ENCODE results near the gene PROX1.

The PROX1 gene

DNA sequence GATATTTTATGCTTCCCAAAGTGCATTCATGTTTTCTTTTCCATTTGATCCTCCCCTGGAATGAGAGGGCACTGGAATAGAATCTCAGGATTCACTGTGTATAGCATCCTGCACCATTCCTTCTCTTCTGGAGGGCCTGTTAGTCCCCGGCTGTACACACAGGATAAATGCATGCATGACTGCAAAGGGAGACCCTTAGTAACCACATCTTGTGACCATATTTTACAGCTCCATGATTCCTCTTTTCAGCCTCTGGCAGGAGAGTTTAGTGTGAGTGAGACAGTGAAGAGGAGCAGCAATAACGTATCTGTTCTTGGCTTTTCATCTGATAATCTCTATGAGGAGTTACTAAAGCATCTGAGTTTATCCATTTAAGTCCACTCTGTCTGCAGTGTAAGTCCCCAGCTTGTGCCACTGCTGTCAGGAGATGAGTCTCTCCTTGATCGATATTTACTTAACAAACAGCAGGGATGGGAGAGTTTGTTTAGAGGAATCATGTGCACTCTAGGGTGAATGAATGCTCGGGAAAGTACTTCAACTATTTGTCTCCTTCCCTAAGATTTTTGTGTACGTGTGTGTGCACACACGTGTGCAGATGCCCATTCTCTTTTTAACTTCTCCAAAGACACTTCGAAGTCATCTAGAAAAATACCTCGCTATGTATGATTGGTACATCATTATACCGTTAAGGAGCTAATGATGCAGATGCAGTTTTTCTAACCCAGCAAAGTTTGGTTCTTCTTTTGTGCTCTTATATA lies 41.1 kb downstream of the PROX1 start:
- H3K4me3 ChIP-seq (ENCODE audit: low read depth, low read length), result no peak overlapping the region
- TF ChIP-seq, protein P1, sequence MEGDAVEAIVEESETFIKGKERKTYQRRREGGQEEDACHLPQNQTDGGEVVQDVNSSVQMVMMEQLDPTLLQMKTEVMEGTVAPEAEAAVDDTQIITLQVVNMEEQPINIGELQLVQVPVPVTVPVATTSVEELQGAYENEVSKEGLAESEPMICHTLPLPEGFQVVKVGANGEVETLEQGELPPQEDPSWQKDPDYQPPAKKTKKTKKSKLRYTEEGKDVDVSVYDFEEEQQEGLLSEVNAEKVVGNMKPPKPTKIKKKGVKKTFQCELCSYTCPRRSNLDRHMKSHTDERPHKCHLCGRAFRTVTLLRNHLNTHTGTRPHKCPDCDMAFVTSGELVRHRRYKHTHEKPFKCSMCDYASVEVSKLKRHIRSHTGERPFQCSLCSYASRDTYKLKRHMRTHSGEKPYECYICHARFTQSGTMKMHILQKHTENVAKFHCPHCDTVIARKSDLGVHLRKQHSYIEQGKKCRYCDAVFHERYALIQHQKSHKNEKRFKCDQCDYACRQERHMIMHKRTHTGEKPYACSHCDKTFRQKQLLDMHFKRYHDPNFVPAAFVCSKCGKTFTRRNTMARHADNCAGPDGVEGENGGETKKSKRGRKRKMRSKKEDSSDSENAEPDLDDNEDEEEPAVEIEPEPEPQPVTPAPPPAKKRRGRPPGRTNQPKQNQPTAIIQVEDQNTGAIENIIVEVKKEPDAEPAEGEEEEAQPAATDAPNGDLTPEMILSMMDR (IDR thresholded peaks at IDR 0.05; ENCODE audit: low read depth, low read length, missing control alignments), result no peak

DNA sequence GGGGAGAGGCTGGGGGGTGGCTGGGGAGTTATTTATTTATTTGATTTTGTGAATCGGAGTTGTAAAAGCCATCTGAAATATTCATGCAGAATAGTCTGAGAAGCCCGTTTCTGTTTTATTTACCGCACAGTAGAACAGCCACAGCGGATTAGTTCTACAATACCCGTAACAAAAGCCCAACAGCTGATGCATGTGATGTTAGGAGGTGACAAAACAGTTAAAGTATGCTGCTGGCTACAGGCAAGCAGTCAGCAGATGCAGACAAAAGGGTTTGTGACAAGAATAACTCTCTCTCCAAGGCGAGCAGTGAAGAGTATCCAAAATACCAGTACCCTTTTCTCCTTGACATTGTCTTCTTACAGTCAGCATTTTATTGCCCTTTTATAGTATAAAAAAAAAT lies 42.0 kb downstream of the PROX1 start:
- no peak overlapping the region for H3K4me3 ChIP-seq (ENCODE audit: low read depth, low read length)
- no peak for DNase-seq (ENCODE audit: low read depth)
- TF ChIP-seq, protein P1 (IDR thresholded peaks at IDR 0.05; ENCODE audit: low read depth, low read length, missing control alignments), result no peak

More for the DNA sequence above, 41.1 kb downstream of the PROX1 start:
- no peak for DNase-seq (ENCODE audit: low read depth)

DNA sequence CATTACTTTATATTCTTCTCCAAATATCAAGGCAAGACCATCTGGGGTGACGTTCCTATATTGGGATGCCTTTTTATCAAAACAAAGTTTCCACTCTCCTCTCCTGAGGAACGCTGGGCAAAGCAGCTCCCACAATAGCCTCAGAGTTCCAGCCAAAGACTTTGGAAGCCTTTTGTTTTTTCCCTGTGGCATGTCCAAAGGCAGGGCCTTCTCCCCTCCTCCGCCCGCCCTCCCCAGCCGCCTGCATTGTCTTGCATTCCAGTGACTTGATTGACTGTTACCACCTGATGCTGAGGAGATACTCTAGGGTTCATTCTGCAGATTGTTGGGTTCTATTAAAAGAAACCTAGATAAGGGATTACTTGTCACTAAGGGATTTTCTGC lies 43.5 kb downstream of the PROX1 start:
- DNase-seq (ENCODE audit: low read depth), result no peak
- TF ChIP-seq, protein P1 (IDR thresholded peaks at IDR 0.05; ENCODE audit: low read depth, low read length, missing control alignments), result no peak

DNA sequence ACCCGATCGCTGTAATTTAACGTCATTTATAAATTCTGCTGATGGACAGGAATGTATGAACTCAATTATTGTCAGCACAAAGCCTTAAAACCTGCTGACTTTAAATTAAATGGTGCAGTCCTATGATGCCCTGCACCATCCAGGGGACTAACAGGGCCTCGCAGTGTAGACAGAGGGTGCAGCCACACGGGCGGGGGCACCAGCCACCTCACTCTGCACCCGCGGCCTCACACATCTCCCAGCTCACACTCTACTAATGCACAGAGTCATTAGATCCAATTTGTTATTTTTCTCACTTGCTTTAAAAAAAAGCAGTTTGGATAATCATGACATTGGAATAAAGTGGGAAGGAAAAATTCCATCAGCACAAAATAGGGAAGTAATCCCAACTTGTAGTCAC lies 49.7 kb downstream of the PROX1 start:
- TF ChIP-seq, protein P1 (IDR thresholded peaks at IDR 0.05; ENCODE audit: low read depth, low read length, missing control alignments), result no peak
- DNase-seq (ENCODE audit: low read depth), result no peak
- H3K4me3 ChIP-seq (ENCODE audit: low read depth, low read length), result no peak overlapping the region

More for the DNA sequence above, 43.5 kb downstream of the PROX1 start:
- H3K4me3 ChIP-seq (ENCODE audit: low read depth, low read length), result no peak overlapping the region

DNA sequence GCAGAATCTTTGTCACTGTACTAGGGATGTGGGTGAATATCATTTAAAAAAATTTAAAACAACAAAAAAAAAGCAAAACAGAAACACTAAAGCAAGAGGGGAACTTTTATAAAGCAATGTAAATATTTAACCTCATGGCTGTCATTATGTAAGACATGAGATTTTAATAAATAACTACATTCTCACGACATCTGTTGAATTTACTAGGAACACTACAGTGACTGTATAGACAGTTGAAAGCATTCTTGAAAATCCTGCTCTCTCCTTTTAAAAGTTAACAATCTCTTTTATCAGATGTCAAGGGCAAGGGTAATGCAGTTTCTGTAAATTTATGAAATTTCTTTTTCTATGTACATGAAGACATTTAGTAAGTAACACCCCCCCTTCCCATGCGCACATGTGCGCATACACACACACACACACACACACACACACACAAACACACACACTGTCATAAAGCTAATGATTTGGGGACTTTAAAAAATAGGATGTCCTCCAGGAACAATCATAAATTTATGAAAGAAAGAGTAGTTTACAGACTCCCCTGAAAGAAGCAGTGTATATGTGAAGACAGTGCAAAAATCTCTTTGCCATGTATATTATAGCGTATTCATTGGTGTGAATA lies 51.7 kb downstream of the PROX1 start:
- no peak overlapping the region for H3K4me3 ChIP-seq (ENCODE audit: low read depth, low read length)
- DNase-seq (ENCODE audit: low read depth), result no peak
- TF ChIP-seq, protein P1 (IDR thresholded peaks at IDR 0.05; ENCODE audit: low read depth, low read length, missing control alignments), result no peak

DNA sequence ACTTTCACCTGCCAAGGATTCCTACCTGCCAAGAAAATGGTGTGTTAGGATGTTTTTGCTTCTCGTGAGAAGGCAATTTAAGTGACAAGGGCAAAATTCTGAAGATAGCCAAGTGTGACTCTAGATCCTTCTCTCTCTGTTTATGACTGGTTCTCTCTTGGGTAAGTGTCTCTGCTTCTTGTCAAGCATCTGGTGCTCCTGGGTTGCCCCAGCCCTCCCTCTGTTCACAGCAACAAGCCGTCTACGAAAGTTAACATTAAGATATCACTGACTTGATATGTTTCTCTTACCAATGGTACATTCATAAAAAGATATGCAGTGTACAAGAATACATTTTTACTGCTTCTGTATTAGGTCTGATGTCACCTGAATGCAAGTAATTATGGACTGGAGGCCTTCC lies 55.4 kb downstream of the PROX1 start:
- TF ChIP-seq, protein P1 (IDR thresholded peaks at IDR 0.05; ENCODE audit: low read depth, low read length, missing control alignments), result no peak

More for the DNA sequence above, 55.4 kb downstream of the PROX1 start:
- H3K4me3 ChIP-seq (ENCODE audit: low read depth, low read length), result no peak overlapping the region
- no peak for DNase-seq (ENCODE audit: low read depth)
